Kidney tubule cell (primary cell): ENCODE results near the gene ANKRD53.

Experiments used
- DNase-seq: peaks from one replicate; pipeline ENCODE4 v3.0.0-alpha.2; 2018; ENCODE audit warnings: low spot score

Gene ANKRD53

GRCh38 chr2:70944111-70944690, 34.2 kb upstream of the ANKRD53 start:
- DNase-seq = no peak

- peak; percentile 48 for DNase-seq
These were observed 31.5 kb upstream of the ANKRD53 start for GRCh38 chr2:70946832-70947442.

- DNase-seq = peak; percentile 79
These were observed 30.8 kb upstream of the ANKRD53 start for GRCh38 chr2:70947556-70948184.

GRCh38 chr2:70948337-70949003, 30.0 kb upstream of the ANKRD53 start:
- peak; percentile 75 for DNase-seq

- DNase-seq = no peak
These were observed 29.3 kb upstream of the ANKRD53 start for GRCh38 chr2:70949086-70949485.

GRCh38 chr2:70954886-70955285, 23.5 kb upstream of the ANKRD53 start:
- no peak for DNase-seq

GRCh38 chr2:70956141-70956540, 22.3 kb upstream of the ANKRD53 start:
- DNase-seq = no peak

GRCh38 chr2:70957798-70958197, 20.6 kb upstream of the ANKRD53 start:
- DNase-seq = no peak

- DNase-seq = no peak
These were observed 19.7 kb upstream of the ANKRD53 start for GRCh38 chr2:70958759-70959158.

GRCh38 chr2:70959271-70959761, 19.1 kb upstream of the ANKRD53 start:
- DNase-seq = peak; percentile 19

- no peak for DNase-seq
These were observed 18.3 kb upstream of the ANKRD53 start for GRCh38 chr2:70959851-70960832.

GRCh38 chr2:70960833-70961647, 17.4 kb upstream of the ANKRD53 start:
- no peak for DNase-seq

- DNase-seq = no peak
These were observed 16.8 kb upstream of the ANKRD53 start for GRCh38 chr2:70961648-70961994.

GRCh38 chr2:70962211-70962884, 16.1 kb upstream of the ANKRD53 start:
- DNase-seq = no peak

- no peak for DNase-seq
These were observed 15.2 kb upstream of the ANKRD53 start for GRCh38 chr2:70962885-70963878.

GRCh38 chr2:70964133-70964532, 14.3 kb upstream of the ANKRD53 start:
- no peak for DNase-seq

- DNase-seq = peak; percentile 30
These were observed 13.6 kb upstream of the ANKRD53 start for GRCh38 chr2:70964596-70965386.

- no peak for DNase-seq
These were observed 12.9 kb upstream of the ANKRD53 start for GRCh38 chr2:70965506-70965905.
